Suppressor macrophage treated with lipopolysaccharide for 1 hour (primary cell): ENCODE data around the gene NT5E.
A peak's percentile ranks its signal among the peaks of the same experiment; 100 is the strongest.

Source experiments
- DNase-seq, 3 donors: peaks; one replicate each; pipeline ENCODE4 v3.0.0-alpha.2; 2020 to 2022

NT5E gene

DNA sequence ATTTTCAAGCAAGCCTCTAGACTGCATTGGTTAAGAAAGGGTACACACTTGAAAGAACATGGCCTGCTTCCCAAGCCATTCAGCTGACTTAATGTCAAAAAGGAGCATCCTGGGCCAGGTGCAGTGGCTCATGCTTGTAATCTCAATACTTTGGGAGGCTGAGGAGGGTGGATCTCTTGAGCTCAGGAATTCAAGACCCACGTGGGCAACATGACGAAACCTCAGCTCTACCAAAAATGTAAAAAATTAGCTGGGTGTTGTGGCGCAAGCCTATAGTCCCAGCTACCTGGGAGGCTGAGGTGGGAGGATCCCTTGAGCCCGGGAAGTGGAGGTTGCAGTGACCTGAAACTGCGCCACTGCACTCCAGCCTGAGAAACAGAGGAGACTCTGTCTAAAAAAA lies 26.9 kb upstream of the NT5E start:
- DNase-seq: no peak

DNA sequence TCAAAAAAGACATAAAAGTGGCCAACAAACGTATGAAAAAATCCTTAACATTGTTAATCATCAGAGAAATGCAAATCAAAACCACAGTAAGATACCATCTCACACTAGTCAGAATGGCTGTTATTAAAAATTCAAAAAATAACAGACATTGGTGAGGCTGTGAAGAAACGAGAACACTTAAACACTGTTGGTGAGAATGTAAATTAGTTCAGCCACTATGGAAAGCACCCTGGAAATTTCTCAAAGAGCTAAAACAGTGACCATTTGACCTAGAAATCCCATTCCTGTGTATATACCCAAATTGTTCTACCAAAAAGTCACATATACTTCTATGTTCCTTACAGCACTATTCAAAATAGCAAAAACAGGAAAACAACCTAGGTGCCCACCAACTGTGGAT lies 24.9 kb upstream of the NT5E start:
- no peak for DNase-seq

DNA sequence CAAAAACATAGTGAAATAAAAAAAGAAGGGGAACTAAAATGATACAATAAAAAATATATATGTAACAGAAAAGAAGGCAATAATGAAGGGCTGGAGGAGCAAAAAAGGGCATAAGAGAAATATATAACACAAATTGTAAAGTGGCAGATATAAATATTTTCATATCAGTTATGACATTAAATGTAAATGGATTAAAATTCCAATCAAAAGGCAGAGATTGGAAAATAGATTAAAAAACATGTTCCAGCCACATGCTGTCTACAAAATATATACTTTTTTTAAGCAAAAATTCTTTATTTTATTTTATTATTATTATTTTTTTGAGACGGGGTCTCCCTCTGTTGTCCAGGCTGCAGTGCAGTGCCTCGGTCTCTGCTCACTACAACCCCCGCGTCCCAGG lies 23.9 kb upstream of the NT5E start:
- no peak for DNase-seq

DNA sequence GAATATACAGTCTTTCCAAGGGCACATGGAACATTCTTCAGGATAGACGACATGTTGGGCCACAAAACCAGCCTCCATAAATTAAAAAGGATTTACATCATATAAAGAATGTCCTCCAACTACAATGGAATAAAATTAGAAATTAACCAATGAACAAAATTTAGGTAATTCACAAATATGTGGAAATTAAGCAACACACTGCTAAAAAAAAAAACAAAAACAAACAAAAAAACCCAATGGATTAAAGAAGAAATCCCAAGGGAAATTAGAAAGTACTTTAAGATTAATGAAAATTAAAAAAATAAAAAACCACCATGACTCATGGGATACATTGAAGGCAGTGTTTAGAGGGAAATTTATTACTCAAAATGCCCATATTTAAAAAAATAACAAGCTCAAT lies 21.4 kb upstream of the NT5E start:
- DNase-seq: no peak

DNA sequence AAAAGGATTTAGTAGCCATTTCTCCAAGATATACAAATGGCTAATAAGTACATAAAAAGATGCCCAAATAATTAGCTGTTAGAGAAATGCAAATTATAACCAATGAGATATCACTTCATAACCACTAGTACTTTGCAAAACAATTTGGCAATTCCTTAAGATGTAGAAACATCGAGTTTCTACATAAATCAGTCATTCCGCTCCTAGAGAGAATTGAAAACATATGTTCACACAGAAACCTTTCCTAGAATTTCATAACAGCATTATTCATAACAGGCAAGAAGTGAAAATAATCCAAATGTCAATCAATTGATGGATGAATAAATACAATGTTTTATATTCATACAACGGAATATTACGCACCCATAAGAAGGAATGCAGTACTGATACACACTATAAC lies 20.5 kb upstream of the NT5E start:
- no peak for DNase-seq

DNA sequence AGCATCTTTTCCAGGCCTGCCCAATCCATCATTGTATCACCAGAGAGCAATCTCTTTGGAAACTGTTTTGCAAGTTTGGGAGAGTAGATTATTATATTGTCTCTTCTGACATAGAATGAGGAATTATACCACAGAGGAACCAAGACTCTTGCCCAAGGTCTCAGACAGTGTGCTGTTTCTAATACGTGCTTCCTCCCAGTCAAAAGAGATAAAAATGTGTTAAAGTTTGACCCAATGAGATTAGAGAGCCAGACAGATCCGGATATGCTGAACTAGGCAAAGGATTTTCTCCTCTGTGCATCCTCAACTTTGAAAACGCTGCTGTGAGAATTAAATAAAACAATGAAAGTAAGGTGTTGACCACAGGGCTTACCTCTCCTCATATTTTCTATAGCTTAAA lies 18.6 kb upstream of the NT5E start:
- DNase-seq: no peak

DNA sequence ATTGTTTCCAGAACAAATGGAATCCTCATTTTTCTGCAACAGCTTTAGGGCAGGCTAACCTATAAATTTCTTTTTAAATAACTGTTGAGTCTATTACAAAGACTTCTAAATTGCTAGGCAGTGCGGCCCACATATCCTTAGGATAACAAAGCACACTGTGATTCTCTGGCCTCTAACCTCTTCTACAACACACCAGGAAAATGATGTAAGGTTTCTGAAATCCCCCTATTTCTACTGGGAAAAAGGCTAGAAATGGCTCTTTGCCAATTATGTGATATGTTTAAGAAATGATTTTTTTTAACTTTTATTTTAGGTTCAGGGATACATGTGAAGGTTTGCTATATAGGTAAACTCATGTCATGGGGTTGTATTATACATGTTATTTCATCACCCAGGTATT lies 17.3 kb upstream of the NT5E start:
- no peak for DNase-seq

DNA sequence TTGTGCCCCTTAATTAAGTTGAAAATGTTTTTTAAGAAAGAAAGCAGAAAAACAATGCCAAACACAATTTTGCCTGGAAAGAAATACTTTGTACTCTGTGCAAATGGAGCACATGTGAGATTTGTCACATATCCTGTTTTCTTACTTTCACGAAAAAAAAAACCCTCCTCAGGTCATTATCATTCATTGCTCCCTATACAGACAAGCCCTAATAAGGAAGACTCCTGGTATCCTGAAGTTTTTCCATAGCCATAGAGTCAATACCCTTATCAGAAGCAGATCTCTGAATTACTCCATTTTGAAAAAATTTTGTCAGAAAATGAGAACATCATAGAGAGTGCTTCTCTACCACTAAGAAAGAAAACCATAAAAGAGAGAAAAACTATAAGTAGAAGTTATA lies 14.0 kb upstream of the NT5E start:
- no peak for DNase-seq

DNA sequence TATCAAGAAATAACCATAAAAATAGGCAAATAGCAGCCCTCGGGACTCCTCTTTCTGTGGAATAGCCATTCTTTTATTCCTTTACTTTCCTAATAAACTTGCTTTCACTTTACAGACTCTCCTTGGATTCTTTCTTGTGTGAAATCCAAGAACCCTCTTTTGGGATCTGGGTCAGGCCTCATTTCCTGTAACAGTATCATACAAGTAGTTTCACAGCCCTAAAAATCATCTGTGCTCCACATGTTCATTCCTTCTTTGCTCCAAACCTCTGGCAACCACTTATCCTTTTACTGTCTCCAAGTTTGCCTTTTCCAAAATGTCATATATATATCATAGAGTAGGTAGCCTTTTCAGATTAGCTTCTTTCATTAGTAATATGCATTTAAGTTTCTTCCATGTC lies 13.5 kb upstream of the NT5E start:
- DNase-seq: no peak

DNA sequence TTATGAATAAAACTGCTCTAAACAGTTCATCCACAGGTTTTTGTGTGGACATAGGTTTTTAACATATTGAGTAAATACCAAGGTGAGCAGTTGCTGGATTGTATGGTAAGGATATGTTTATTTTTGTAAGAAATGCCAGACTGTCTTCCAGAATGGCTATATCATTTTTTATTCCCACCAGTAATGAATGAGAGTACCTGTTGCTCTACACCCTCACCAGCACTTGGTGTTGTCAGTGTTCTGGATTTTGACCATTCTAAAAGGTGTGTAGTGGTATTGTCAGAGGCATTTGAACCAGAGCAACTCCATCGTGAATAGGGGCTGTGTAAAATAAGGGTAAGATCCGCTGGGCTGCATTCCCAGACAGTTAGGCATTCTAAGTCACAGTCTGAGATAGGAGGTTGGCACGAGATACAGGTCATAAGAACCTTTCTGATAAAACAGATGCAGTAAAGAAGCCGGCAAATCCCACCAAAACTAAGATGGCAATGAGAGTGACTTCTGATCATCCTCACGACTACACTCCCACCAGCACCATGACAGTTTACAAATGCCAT lies 12.9 kb upstream of the NT5E start:
- no peak for DNase-seq

DNA sequence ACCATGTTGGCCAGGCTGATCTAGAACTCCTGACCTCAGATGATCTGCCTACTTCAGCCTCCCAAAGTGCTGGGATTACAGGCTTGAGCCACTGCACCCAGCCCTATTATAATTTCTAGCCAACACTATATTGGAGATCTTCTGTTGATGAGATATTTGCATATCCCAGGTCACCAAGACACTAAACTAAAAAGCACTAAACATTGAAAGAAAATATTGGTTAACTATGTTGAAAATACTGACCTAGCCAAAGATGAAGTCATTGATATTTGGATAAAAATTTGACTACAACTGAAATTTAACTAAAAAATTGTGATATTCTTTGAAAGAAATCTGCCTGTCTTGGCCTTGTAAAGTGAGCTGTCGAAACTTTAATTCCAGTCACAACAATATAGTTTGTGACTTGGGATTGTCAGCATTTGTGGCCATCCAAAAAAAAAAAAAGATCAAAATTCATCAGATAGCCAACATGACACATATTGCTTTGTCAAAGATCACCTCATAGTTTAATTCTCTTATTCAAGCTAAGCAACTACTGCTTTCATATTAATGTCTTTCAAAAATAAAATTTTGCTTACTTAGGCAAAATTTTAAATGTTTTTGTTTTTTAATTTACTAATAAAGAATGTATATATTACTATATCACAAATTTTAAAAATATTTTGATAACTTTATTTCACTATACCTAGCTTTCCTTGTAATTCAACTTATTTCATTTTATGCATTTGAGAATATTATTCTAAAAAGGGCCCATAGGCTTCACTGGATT lies 6.3 kb upstream of the NT5E start:
- DNase-seq: no peak

DNA sequence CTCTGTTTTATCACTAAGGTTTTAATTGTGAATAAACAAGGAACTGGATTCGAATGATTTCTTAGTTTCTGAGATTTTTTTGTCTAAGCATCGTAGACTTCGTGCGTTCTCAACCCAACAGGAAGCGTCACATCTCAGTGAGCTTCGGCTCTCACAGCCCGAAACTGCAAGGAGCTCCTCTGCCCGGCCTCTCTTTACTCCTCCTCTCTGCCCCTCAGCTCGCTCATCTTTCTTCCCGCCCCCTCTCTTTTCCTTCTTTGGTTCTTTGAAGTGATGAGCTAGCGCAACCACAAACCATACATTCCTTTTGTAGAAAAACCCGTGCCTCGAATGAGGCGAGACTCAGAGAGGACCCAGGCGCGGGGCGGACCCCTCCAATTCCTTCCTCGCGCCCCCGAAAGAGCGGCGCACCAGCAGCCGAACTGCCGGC lies 480 bp upstream of the NT5E start:
- DNase-seq: peak in 1 of 3 donors; percentile 10

DNA sequence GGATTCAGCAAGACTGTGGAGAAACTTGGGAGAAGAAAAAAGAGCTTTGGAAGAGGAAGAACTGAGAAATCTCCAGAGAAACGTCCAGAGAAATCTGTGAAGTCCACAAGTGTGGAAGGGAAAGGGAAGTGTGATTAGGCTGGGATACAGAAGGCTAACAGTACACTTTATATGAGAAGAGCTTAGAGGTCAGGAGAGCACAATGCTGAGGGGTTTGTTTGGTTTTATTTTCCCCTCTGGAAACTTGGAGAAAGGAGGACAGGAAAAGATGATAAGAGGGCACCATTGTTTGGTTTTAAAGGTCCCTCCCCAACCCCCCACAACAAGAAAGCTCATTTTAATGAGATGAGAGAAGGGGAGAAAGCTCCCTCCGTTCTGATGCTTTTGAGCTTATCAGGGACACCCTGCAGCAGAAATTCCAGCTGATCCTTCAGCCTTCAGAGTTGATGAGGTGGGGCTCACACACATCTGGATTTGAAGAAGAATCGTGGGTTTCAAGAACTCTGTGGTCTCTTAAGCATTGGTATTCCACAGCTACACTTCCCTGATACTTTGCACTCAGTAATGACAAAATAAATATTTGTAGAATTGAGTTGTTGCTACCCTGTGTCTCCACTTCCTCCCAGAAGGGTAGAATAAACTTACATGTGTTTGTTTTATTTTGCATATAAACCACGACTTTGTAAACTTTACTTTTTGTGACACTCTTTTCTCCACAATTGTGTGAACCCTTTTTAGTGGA lies 1.9 kb downstream of the NT5E start:
- DNase-seq: no peak

DNA sequence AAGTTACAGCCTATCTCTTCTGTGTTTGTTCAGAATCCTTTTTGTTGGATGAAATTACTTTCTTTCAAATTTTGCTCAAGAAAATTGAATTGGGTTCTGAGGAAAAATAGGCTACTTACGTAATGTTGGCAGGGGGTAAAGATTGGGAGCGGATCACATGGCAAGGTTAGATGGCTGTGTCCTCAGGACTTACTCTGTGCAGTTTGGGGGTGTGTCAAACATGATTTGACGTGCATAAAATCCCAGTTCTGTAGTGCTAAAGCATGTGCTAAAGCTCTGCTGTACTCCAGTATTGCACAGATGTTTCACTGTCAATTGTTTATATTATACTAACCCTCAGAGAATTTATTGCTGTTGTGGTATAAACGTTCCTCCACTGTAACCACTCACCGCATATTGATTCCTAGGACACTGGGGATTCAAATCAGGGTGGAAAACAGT lies 2.6 kb downstream of the NT5E start:
- no peak for DNase-seq

DNA sequence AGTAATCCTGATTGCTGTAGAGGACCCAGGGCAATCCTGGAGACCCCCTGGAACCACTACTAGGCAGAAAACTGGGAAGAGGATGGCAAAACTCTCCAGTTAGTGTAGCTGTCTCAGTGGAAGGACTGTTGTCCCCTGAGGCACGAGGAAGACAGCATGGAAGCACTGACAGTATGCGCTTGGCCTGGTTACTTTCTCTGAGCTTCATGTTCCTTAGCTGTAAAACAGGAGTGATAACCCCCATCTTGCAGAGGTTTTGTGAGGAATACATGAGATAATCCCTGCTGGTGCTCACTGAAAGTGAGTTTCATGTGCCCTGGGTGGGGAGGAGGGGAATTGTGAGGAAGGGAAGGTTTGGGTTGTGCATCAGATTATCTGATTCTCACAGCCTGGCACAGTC lies 3.2 kb downstream of the NT5E start:
- no peak for DNase-seq

DNA sequence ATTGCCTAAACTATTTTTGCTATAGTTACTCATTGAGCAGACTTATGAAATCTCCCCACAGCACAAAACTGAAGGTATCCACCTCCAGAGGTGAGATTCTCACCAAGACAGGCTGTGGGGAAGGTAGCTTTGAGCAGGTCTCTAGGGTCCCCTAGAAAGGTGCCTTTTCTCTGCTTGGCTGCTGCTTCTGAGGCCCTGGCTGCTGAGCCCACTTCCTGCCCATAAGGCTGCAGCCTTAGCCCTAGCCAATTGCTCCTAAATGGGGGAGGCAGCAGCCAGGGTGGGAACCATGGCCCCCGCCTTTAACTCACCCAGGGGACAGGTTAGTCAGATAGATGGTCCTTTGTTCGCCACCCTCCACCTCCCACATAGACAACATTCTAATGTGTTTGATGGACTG lies 3.6 kb downstream of the NT5E start:
- DNase-seq: no peak

DNA sequence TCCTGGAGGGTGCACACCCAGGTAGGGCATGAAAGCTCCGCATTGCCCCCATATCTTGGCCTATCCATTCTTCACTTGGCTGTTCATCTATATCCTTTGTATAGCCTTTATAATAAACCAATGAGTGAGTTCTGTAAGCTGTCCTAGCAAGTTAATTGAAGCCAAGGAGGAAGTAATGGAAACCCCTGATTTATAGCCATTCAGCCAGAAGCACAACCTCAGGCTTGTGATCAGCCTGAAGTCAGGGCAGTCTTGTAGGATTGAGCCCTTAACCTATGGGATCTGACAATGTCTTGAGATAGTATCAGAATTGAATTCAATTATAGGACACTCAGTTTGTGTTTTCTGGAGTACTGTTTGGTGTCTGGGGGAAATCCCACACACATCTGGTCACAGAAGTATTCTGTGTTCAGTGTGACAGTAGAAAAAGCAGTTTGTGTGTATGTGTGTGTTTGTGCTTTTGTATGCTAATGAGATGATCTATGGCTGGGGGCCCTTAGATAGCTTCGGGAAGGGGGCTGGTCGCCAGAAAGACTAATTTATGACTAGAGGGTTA lies 5.7 kb downstream of the NT5E start:
- no peak for DNase-seq

DNA sequence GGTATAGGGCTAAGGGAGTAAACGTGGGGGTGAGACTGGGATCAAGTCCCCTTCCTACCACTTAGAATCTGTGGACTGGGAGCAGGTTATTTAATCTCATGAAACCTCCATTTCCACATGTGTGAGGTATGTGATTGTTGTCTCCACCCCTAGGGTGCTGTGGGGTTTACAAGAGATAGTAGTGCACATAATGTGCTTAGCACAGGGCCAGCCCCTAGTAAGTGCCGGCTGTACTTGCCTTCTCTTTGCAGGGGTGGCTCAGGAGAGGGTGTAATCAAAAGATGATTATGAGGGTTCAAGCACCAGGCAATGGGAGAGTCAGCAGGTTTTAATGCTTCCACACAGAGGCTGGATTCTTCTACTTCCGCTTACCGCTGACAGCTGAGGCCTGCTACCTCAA lies 6.9 kb downstream of the NT5E start:
- DNase-seq: no peak

DNA sequence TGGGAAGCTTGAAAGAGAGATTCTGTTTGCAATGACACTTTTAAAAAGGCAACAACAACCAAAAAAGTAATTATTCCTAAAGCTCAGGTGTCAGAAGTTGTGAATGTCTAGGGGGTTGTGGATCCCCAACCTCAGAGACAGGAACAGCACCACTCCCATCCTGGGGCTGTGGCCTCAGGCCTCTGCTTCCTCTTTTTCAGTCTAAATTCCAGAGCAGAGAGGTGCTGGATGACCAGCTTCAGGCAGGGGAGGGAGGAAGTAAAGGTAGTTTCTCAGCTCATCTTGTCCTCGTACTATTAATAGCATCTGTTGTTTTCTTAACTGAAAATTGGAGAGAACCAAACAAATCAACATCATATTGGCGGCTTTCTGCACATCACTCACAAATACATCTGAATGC lies 8.3 kb downstream of the NT5E start:
- DNase-seq: no peak

DNA sequence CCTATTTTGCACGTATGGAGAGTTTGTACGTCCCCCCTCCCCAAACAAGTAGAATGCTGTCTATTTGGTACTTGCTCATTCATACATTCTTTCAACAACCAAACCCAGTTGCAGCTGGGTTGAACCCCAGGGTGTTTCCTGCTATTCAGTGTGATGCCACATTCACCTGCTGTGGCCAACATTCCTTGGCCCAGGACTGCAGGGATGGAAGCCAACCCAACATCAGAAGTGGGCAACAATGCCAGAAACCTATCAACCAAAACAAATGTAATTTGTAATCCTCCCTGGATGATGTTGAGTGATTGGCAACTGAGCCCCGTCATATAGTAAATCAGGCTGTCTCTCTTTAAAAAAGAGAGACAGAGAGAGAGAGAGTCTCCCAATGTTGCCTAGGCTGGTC lies 8.9 kb downstream of the NT5E start:
- no peak for DNase-seq

DNA sequence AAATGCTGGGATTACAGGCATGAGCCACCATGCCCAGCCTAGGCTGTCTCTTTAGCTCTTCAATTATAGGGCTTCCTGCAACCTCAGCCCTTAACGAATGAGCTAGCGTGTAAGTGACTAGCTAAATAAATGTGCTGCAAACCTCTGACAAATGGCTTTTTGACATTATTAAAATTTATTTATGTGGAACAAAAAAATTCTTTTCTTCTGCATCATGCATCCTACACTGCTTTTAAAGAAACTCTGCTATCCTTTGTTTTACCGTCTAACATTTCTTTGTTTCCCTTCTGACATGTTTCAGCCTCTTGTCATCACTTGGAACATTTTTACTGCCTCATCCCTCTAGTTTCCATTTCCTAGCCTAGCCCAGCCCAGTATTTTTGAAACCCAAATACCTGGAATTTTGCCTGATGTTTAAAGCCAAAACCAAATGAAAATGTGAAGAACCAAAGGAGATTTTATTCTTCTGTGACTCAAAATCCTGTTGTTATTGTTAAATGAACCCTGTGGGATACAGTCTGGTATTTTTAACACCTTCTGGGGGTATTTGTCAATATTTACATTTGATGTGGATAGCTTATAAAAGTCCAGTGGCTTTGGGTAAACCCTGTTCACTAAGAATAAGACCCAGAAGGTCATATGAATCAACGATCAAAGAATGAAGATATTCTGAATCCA lies 9.5 kb downstream of the NT5E start:
- DNase-seq: no peak

DNA sequence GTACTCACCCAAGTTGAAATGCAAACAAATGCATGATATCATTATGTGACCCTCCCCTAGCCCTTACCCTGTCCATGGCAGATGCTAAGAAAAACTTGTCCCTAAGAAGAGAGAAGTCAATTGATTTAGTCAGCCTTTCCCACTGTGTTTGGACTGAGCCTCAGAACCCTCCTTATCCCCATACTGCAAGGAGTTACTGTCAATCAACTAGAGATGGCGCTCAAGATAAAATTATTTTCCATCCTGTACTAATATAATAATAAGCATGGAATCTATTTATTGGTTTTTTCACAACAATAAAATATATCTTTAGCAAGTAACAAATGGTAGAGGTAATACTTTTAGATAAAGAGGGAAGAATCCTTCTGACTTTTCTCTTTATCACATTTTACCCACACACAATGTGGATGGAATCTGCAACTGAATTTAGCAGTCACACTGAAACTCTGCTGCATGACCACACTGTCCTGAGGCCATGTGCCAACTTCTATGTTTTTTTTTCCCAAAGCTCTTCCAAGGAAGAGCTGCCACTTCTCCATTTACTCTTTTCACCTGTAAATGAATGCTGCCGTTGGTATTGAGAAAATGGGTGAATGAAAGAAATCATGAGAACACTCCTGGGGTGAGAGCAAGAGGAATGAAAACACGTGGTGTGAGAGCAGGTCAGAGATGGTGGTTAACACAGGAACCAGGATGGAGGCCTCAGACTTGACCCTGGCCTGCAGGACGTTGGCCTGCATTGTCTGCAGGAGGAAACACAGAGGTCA lies 10.5 kb downstream of the NT5E start:
- no peak for DNase-seq
